ENCODE measurements around the gene KDM6B.

GRCh38 chr17:7841915-7842379, 7.9 kb downstream of the KDM6B start:
- no peak for TF ChIP-seq CTCF (IDR thresholded peaks at IDR 0.05; ENCODE audit: insufficient read depth, low read length)
- no peak for TF ChIP-seq REST (IDR thresholded peaks at IDR 0.05; ENCODE audit: insufficient replicate concordance, low read depth)
- TF ChIP-seq GABPA (IDR thresholded peaks at IDR 0.05; ENCODE audit: low read depth), result no peak
- no peak for TF ChIP-seq POLR2AphosphoS5 (IDR thresholded peaks at IDR 0.05; ENCODE audit: low read depth)
- TF ChIP-seq SPI1 (IDR thresholded peaks at IDR 0.05; ENCODE audit: borderline replicate concordance, low read depth), result no peak
